ENCODE results near the gene CTNND2. TPM values are rescaled to one million over a fixed set of nuclear protein-coding genes. Genes with fewer than 3 reads are reported as not detected.

The CTNND2 gene
- total RNA-seq, 2 experiments from 2014 or later, result 0.20 TPM; not detected in 1

- ChIA-PET CTCF (no interaction called here), POLR2A (no interaction called here)
- DNase-seq (no peak), ATAC-seq (ENCODE audit: poor library complexity) (no peak)
- Histone ChIP-seq H3K27ac (ENCODE audit: low read depth in 1 of 2, low read length in 2 of 2) (no peak overlapping the region), H3K9me3 (ENCODE audit: control insufficient read depth in 1 of 2, insufficient read depth in 1 of 2, low read length in 2 of 2) (no peaks in the 10 kb centered on the region), H3K4me1 (ENCODE audit: insufficient read depth, low read length) (peaks cover 7% of the 10 kb centered on the region), H3K27me3 (ENCODE audit: control insufficient read depth in 1 of 2, insufficient read depth in 2 of 2, low read length in 2 of 2) (peaks cover 6 to 7% of the 10 kb centered on the region in 2 experiments), H3K4me3 (ENCODE audit: low read length) (no peak overlapping the region), H3K36me3 (ENCODE audit: insufficient read depth, low read length) (no peaks in the 10 kb centered on the region)
- intact Hi-C loops (cut with DNase I, micrococcal nuclease), result no loop called here
- Mint-ChIP-seq H3K4me1 (ENCODE audit: low read depth) (peaks cover 10% of the 10 kb centered on the region), H3K9me3 (no peaks in the 10 kb centered on the region), H3K27ac (no peak overlapping the region), H3K36me3 (ENCODE audit: low read depth) (no peaks in the 10 kb centered on the region), H3K27me3 (peaks cover 42% of the 10 kb centered on the region), H3K4me3 (no peak overlapping the region)
- TF ChIP-seq CTCF (IDR thresholded peaks at IDR 0.05), result no peak
Measured at GRCh38 chr5:10990634-10991033, 913.6 kb downstream of the CTNND2 start.

- intact Hi-C loops (cut with DNase I, micrococcal nuclease), result loop anchor here in 1 of 2 experiments (10.0 kb wide), 1 partner anchor 505 kb away; no protein-coding TSS in a partner anchor
- no peaks in the 10 kb centered on the region for H3K36me3 ChIP-seq (ENCODE audit: insufficient read depth, low read length)
- DNase-seq (no peak), ATAC-seq (ENCODE audit: poor library complexity) (no peak)
- POLR2A ChIA-PET, result no interaction called here
- H3K27me3 ChIP-seq (ENCODE audit: control insufficient read depth in 1 of 2, insufficient read depth in 2 of 2, low read length in 2 of 2), result peaks cover 6 to 9% of the 10 kb centered on the region in 2 experiments
- peaks cover 7% of the 10 kb centered on the region for H3K4me1 ChIP-seq (ENCODE audit: insufficient read depth, low read length)
- TF ChIP-seq CTCF (IDR thresholded peaks at IDR 0.05), result no peak
- no peaks in the 10 kb centered on the region for H3K9me3 Mint-ChIP-seq
- H3K27ac Mint-ChIP-seq, result no peak overlapping the region
- peaks cover 39% of the 10 kb centered on the region for H3K27me3 Mint-ChIP-seq
- no peak overlapping the region for H3K27ac ChIP-seq (ENCODE audit: low read depth in 1 of 2, low read length in 2 of 2)
- no peaks in the 10 kb centered on the region for H3K9me3 ChIP-seq (ENCODE audit: control insufficient read depth in 1 of 2, insufficient read depth in 1 of 2, low read length in 2 of 2)
- no peaks in the 10 kb centered on the region for H3K36me3 Mint-ChIP-seq (ENCODE audit: low read depth)
- CTCF ChIA-PET, result no interaction called here
- H3K4me3 Mint-ChIP-seq, result no peak overlapping the region
- H3K4me1 Mint-ChIP-seq (ENCODE audit: low read depth), result peaks cover 10% of the 10 kb centered on the region
- no peak overlapping the region for H3K4me3 ChIP-seq (ENCODE audit: low read length)
Measured at GRCh38 chr5:10989577-10990263, 914.5 kb downstream of the CTNND2 start.

DNA sequence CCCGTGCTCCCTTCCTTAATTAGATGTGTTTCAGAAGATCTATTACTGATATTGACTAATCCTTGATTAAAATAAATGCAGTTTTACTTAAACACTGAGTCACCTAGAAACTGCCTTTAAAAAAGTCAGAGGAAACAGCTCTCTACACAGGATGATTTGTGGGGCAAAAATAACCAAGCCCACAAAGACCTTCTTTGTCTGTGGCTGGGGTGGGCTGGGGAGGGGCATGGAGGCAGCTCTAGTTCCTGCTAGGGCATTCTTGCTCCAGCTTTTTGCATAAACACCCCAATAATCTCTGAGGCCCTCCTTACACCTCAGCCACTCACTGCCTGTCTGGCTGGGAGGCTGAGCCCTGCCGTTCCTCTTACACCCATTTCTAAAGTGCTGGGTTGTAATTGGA is 915.6 kb downstream of the CTNND2 start:
- no peak overlapping the region for H3K27ac ChIP-seq (ENCODE audit: low read depth in 1 of 2, low read length in 2 of 2)
- peaks cover 6 to 9% of the 10 kb centered on the region in 2 experiments for H3K27me3 ChIP-seq (ENCODE audit: control insufficient read depth in 1 of 2, insufficient read depth in 2 of 2, low read length in 2 of 2)
- Mint-ChIP-seq H3K36me3 (ENCODE audit: low read depth) (no peaks in the 10 kb centered on the region), H3K27ac (no peak overlapping the region), H3K4me3 (no peak overlapping the region), H3K27me3 (peaks cover 38% of the 10 kb centered on the region), H3K9me3 (no peaks in the 10 kb centered on the region), H3K4me1 (ENCODE audit: low read depth) (peaks cover 10% of the 10 kb centered on the region)
- no peaks in the 10 kb centered on the region for H3K36me3 ChIP-seq (ENCODE audit: insufficient read depth, low read length)
- H3K4me1 ChIP-seq (ENCODE audit: insufficient read depth, low read length), result peaks cover 7% of the 10 kb centered on the region
- ATAC-seq (ENCODE audit: poor library complexity) (no peak), DNase-seq (no peak)
- TF ChIP-seq CTCF (IDR thresholded peaks at IDR 0.05), result no peak
- no peak overlapping the region for H3K4me3 ChIP-seq (ENCODE audit: low read length)
- POLR2A ChIA-PET, result no interaction called here
- H3K9me3 ChIP-seq (ENCODE audit: control insufficient read depth in 1 of 2, insufficient read depth in 1 of 2, low read length in 2 of 2), result no peaks in the 10 kb centered on the region
- intact Hi-C loops (cut with DNase I, micrococcal nuclease), result loop anchor here in 1 of 2 experiments (10.0 kb wide), 1 partner anchor 506 kb away; no protein-coding TSS in a partner anchor
- CTCF ChIA-PET, result interaction anchor here (0.5 kb wide), 1 partner anchor 27 kb away, joined by 3 read pairs; no protein-coding TSS in a partner anchor

Measured in CD4-positive, alpha-beta T cell (primary cell).